ENCODE measurements around the gene TOM1L2.
"Not testable (repeated sequence)": the region's sequence is repeated elsewhere in the genome, so short reads cannot be mapped to it uniquely, and the experiment has no call there.

The TOM1L2 gene

GRCh38 chr17:17972126-17972951, at the start of gene TOM1L2, which contains the start of gene DRC3:
TSS of gene TOM1L2 (minus strand) at chr17:17972400. CDS start at chr17:17972313, 87 bp downstream.
TSS of gene DRC3 (plus strand) at chr17:17972862. CDS start at chr17:17977599, 4,737 bp downstream.
- DNase-seq, result peak; percentile 100

GRCh38 chr17:18021372-18021771, 49.2 kb upstream of the TOM1L2 start:
- DNase-seq, result no peak

DNA sequence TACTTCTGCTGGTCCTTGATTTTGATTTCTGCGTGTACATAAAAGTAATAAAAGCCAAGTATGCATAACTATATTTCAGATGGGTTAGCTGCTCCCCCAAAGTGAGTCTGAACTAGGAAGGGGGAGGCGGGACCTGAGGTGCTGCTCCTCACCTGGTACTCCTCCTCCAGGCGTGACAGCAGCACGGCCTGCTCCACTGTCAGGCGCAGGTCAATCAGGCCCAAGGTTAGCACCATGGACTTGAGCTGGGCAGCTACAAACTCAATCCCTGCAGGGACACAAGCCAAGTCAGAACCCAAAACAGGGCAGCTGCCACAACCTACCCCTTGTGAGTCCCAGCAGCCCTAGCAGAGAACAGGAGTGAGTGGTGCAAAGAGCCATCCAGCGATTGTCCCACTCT, 48.8 kb upstream of the TOM1L2 start:
- DNase-seq, result no peak

DNA sequence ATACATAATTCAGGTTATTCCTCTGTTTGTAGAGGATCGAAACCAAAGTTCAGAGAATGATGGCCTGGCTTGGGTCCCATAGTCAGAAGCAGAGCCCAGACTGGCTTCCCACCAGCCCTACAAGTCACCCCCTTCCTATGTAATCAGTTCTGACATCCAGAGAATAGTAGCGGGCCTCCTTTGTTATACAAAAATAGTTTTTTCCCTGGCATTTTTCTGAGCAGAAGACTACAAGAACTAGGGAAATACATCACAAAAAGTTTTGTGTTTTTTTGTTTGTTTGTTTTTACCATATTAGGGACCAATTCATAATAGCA, 47.6 kb upstream of the TOM1L2 start:
- no peak for DNase-seq

GRCh38 chr17:18018411-18018921, 46.3 kb upstream of the TOM1L2 start:
- no peak for DNase-seq

GRCh38 chr17:18017958-18018357, 45.8 kb upstream of the TOM1L2 start:
- no peak for DNase-seq

- no peak for DNase-seq
Measured at GRCh38 chr17:18016426-18016825, 44.2 kb upstream of the TOM1L2 start.

DNA sequence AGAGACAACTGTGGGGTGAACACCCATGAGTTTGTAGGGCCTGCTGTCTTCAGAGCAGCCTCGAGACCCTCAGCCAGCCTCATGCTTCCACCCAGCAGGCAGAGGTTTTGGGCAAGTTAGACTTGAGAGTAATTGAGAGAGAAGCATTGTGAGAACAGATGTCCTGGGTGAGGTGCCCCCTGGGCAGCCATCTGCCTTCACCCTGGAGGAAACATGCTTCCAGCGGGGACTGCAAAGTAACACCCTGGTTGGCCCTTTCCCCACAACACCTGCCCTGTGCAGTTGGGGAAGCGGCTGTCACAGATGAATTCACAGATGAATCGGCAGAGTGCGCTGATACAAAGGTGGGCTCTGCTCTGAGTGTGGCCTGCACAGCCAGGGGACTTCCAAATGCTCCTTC, 43.4 kb upstream of the TOM1L2 start:
- DNase-seq, result no peak

DNA sequence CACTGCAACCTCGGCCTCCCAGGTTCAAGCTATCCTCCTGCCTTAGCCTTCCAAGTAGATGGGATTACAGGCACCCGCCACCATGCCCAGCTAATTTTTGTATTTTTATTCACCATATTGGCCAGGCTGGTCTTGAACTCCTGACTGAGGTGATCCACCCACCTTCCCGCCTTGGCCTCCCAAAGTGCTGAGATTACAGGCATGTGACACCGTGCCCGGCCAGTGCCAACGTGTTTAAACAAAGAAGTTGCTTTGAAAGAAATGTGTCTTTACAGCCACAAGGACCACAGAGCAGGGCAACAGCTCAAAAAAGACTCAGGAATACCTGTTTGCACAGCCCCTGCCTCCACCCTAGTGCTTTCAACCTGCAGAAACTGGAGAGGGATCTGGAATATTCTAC, 41.8 kb upstream of the TOM1L2 start:
- no peak for DNase-seq

GRCh38 chr17:18011286-18011685, 39.1 kb upstream of the TOM1L2 start:
- no peak for DNase-seq

DNA sequence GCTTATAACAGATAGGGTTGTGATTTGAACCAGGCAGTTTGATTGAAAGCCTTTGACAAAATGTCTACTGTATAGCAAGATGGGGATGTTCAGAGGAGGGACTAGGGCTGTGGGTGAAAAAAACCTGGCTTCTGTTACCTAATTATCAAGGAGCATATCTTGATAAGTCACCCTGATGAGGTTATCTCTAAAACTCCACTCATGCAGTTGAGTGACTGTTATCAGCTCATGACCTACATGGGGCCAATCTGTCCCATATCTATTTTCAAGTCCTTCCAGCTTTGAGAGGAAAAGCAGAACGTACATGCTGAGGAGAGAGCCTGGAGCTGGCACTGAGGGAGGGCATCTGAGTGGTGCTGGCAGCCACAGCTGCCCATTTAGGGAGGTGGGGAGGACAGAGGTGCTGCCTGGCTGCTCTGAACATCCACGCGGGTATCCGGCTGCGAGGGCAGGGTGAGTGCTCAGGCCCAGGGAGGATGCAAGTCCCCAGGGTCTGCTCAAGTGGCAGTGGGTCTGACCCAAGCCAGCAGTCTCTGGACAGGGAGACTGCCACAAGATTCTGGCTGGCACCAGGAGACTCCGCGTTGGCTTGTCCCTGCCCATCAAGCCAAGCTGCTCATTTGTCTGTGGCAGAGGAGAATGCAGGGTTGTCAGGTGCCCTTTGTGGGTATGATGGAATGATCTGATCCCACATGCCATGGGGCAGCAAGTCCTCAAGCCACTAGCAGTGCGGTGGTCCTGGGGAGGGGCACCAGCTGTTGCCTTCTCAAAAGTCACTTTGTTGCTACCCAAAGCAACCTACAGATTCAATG, 37.6 kb upstream of the TOM1L2 start:
- no peak for DNase-seq

DNA sequence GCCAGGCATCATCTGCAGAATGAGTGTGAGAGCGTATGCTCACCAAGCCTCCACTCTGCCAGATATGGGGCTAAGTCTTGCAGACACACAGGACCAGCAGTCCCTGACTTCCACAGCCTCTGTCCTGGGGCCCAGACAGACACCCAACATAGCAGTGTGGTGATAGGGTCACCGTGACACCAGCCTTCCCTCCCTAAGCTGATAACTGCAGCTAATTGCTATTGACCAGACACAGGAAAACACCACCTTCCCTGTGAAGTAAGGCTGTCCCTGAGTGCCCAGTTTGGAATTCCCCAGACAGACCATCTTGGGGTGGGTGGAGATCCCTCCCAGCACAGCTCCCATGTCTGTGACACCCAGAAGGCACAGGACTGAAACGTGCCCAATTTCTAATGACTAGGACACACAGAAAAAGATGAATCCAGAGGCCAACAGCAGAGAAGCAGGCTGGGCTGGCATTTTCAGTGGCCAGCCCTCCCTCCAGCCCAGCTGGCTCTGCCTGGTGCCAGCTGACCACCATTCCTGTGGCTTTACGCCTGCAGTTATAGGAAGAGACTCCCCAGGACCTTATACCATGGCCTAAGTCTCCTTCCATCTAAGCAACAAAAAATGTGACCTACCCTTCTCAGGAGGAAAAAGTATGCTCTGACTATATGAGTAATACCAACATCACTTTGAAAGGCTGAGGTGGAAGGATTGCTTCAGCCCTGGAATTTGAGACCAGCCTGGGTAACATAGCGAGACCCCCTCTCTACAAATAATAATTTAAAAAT, 36.5 kb upstream of the TOM1L2 start:
- DNase-seq, result no peak

- no peak for DNase-seq
Measured at GRCh38 chr17:18006495-18007239, 34.5 kb upstream of the TOM1L2 start.

DNA sequence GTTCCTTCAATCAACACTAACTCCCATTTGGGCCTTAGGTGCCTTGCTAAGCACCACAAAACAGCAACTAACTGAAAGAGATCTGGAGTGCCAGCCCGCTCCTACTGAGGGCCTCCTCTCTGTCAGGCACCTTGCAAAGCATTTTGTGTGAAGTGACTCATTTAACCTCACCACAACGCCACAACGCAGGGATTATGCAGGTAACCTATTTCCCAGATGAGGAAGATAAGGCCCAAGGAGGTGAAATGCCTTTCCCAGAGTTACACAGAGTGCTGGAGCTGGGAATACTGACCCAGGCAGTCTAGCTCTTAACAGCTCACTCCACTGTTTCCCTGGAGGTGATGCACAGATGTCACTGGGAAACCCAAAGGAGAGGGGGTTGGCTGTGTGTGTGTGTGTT, 33.3 kb upstream of the TOM1L2 start:
- no peak for DNase-seq

- DNase-seq, result no peak
Measured at GRCh38 chr17:18004884-18005305, 32.7 kb upstream of the TOM1L2 start.

GRCh38 chr17:18004345-18004744, 32.1 kb upstream of the TOM1L2 start:
- no peak for DNase-seq

DNA sequence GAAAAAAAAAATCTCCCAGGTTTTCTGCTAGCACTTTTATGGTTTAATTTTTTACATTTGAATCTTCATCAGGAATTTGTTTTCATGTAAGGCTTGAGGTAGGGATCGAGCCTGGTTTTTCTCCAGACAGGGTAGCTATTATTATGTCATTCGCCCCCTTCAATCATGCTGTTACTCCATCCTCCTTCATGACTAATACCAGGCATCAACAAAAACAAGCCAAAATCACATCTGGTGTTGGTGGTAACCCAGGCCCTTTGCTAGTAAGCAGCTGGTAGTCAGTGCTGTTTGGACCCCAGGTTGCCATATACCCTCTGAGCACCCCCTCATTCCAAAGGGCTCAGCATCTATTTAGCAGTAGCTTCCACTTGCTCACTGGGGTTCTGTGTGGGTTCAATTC, 30.0 kb upstream of the TOM1L2 start:
- DNase-seq, result no peak

DNA sequence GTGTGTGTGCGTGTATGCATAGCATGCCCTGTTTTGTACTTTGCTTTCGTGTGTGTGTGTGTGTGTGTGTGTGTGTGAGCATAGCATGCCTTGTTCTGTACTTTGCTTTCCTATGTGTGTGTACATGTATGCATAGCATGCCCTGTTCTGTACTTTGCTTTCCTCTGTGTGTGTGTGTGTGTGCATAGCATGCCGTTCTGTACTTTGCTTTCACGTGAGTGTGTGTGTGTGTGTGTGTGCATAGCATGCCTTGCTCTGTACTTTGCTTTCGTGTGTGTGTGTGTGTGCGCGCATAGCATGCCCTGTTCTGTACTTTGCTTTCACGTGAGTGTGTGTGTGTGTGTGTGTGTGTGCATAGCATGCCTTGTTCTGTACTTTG, 27.8 kb upstream of the TOM1L2 start:
- DNase-seq, result no peak

DNA sequence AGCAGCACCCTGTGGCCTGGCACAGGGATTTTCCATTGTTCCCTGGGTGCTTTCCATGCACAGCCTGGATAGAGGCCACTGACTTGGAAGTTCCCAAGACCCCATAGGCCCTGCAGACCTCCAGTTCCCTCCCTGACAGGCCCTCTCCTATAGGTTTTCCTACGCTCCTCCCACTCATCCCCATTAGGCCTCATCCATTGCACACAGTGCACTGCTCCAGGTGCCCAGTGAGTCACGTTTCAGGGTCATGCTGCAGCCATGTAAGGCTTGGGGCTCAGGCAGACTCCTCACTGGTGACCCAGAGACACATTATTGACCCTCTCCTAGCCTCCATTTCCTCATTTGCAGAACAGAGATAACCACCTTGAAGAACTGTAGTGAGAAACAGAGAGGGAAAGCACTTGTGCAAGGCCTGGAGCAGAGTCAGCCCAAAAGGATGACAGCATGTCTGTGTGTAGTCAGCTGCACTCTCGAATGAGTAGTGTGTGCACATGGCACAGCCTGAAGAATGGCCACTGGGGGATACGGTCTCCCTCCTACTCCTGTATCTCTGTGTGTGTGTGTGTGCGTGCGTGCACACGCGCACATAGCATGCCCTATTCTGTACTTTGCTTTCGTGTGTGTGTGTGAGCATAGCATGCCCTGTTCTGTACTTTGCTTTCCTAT, 27.3 kb upstream of the TOM1L2 start:
- no peak for DNase-seq

DNA sequence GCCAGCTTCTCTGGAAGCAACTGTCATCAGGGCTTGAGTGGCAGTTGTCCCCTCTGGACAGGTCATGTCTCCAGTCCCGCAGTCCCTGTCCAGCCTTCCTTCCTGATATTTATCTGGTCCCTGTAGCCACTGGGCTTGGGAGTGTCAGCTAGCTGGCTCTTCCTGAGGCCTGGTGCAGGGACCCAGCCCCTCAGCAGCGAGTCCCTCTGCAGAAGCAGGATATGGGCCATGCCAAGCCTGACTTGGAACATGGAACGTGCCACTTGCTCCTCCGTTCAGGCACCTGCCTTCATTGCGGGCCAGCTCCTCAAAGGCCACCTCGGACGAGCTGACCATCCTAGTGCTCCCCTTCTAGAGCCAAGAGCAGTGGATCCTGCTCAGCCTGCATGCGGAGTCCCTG, 26.7 kb upstream of the TOM1L2 start:
- DNase-seq, result no peak

DNA sequence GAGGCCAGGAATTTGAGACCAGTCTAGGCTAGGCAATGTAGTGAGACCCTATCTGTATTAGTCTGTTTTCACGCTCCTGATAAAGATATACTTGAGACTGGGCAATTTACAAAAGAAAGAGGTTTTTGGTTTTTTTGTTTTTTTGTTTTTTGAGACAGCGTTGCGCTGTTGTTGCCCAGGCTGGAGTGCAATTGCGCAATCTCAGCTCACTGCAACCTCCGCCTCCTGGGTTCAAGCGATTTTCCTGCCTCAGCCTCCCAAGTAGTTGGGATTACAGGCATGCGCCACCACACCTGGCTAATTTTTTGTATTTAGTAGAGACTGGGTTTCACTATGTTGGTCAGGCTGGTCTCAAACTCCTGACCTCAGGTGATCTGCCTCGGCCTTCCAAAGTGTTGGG, 23.7 kb upstream of the TOM1L2 start:
- not testable (repeated sequence) for DNase-seq

Measured in CD4-positive, alpha-beta T cell treated with Interleukin-17A for 4 hours (primary cell).